ENCODE measurements around the gene CLASP1. TPM values are rescaled to one million over a fixed set of nuclear protein-coding genes. Genes with fewer than 3 reads are reported as not detected.

CLASP1 gene
- total RNA-seq, 2 donors from 2014 or later: 87.0 to 88.3 TPM

DNA sequence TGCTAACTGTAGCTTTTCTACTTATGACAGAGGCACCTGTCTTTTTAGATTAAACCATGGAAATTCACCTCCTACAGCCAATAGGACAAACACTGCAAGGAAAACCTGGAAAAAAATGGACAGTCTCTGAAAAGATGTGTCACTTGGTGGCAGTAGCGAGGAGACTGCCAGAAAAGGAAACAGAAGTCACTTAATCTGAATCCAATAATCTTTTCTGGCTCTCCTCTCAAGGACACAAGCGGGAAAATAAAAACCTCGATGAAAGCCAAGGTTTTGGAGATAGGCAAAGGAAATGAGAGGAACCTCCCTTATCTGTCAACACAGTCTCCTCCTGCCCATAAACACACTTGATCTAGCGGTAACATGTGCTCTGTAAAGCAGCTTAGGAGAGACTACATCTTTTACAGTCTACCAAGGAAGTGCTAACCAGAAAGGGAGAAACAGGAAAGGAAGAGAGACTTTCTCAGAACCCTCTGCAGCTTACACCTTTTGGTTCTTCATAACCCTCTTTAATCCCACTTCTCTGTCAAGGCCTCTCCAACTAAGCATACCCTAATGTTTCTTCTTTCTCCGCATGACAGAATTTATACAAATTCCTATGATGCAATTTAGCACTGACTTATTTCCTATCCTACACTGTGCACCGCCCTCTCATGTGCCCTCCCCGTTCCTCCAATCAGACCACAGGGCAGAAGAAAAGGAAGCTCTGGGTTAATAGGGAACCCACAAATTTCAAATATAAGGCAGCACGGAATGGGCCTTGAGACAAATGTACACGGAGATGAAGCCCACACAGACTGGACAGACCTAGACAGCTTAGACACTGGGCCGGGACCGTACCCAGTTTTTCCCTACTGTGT, 52.8 kb downstream of the CLASP1 start:
- no peaks in the 10 kb centered on the region for H3K36me3 ChIP-seq (ENCODE audit: control insufficient read depth, insufficient read depth, low read length)
- DNase-seq: peak; percentile 70
- H3K27me3 Mint-ChIP-seq (ENCODE audit: insufficient read depth): no peaks in the 10 kb centered on the region
- peaks cover 14% of the 10 kb centered on the region for H3K36me3 Mint-ChIP-seq (ENCODE audit: low read depth)
- H3K9me3 ChIP-seq (ENCODE audit: control insufficient read depth, low read length): no peaks in the 10 kb centered on the region
- H3K9ac ChIP-seq (ENCODE audit: extremely low read depth, low read length, poor library complexity, severe bottlenecking): no peak overlapping the region
- peak overlapping the region; percentile 83 for H3K27ac Mint-ChIP-seq
- H3K4me3 ChIP-seq (ENCODE audit: low read length): peak overlapping the region; percentile 64
- no peaks in the 10 kb centered on the region for H3K27me3 ChIP-seq (ENCODE audit: control insufficient read depth, insufficient read depth, low read length, poor library complexity, severe bottlenecking)
- H3K4me3 Mint-ChIP-seq: no peak overlapping the region
- H3K4me1 ChIP-seq (ENCODE audit: control insufficient read depth, insufficient read depth, low read length): peaks cover 11% of the 10 kb centered on the region
- H3K4me1 Mint-ChIP-seq: peaks cover 37% of the 10 kb centered on the region
- TF ChIP-seq CTCF (conservative IDR thresholded peaks at IDR 0.05): peak; percentile 70
- no peaks in the 10 kb centered on the region for H3K9me3 Mint-ChIP-seq
- 84 to 91% methylated on average over 8 to 11 of the region's 11 CpGs for WGBS, 2 experiments (ENCODE audit: insufficient coverage in 1 of 2, insufficient read length in 1 of 2)
- H3K27ac ChIP-seq (ENCODE audit: low read depth, low read length): peak overlapping the region; percentile 1

DNA sequence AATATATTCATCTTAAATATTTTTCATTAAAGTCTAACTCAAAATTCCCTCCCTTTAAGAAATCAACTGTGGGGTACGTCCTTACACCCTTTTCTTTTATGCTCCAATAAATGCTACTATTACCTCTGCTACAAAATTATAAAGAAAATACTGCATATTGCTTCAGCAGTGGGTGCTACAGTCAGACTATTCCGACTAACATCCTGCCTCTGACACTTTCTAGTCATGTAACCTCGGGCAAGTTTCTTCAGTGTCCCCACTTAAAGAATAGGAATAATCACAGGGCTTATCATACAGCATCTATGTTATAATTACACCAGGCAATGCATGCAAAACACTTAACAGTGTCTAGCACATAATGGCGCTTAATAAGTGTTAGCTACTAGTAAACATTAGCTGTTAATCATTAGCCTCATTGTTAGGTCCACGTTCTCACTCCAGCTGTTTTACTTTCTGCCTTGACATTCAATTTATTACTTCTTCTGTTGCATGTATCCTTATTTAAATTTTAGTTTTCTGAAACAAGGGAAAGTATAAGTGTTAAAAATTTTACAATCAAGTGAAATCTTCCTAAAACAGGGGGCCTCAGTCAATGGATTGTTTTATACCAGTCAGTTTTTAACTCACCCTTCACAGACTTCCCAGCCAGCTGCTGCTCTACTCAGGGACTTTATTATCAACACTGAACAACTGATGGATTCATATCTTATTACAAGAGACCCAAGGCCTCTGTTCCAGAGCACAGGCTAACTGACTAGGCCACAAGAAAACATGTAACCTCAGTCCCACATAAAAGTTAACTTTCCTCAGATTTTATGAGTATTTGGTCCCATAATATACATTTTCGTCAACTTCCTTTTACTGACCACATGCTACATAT, 54.0 kb downstream of the CLASP1 start:
- Histone ChIP-seq H3K9ac (ENCODE audit: extremely low read depth, low read length, poor library complexity, severe bottlenecking) (peak overlapping the region; percentile 16), H3K36me3 (ENCODE audit: control insufficient read depth, insufficient read depth, low read length) (no peaks in the 10 kb centered on the region), H3K4me1 (ENCODE audit: control insufficient read depth, insufficient read depth, low read length) (peaks cover 11% of the 10 kb centered on the region), H3K4me3 (ENCODE audit: low read length) (peak overlapping the region; percentile 64), H3K27me3 (ENCODE audit: control insufficient read depth, insufficient read depth, low read length, poor library complexity, severe bottlenecking) (no peaks in the 10 kb centered on the region), H3K27ac (ENCODE audit: low read depth, low read length) (no peak overlapping the region), H3K9me3 (ENCODE audit: control insufficient read depth, low read length) (no peaks in the 10 kb centered on the region)
- Mint-ChIP-seq H3K36me3 (ENCODE audit: low read depth) (peaks cover 5% of the 10 kb centered on the region), H3K27me3 (ENCODE audit: insufficient read depth) (no peaks in the 10 kb centered on the region), H3K4me1 (peaks cover 37% of the 10 kb centered on the region), H3K9me3 (no peaks in the 10 kb centered on the region), H3K27ac (peak overlapping the region; percentile 83), H3K4me3 (peak overlapping the region; percentile 20)
- no peak for DNase-seq
- TF ChIP-seq CTCF (conservative IDR thresholded peaks at IDR 0.05): no peak
- 74 to 75% methylated on average over 6 of the region's 6 CpGs for WGBS, 2 experiments (ENCODE audit: insufficient coverage in 1 of 2, insufficient read length in 1 of 2)

GRCh38 chr2:121591199-121591598, 58.1 kb downstream of the CLASP1 start:
- Mint-ChIP-seq H3K4me3 (no peak overlapping the region), H3K4me1 (peaks cover 20% of the 10 kb centered on the region), H3K27me3 (ENCODE audit: insufficient read depth) (no peaks in the 10 kb centered on the region), H3K9me3 (no peaks in the 10 kb centered on the region), H3K27ac (no peak overlapping the region), H3K36me3 (ENCODE audit: low read depth) (peaks cover 12% of the 10 kb centered on the region)
- peaks cover 7% of the 10 kb centered on the region for H3K4me1 ChIP-seq (ENCODE audit: control insufficient read depth, insufficient read depth, low read length)
- H3K9ac ChIP-seq (ENCODE audit: extremely low read depth, low read length, poor library complexity, severe bottlenecking): no peak overlapping the region
- DNase-seq: no peak
- no peak overlapping the region for H3K27ac ChIP-seq (ENCODE audit: low read depth, low read length)
- no peaks in the 10 kb centered on the region for H3K9me3 ChIP-seq (ENCODE audit: control insufficient read depth, low read length)
- no peaks in the 10 kb centered on the region for H3K27me3 ChIP-seq (ENCODE audit: control insufficient read depth, insufficient read depth, low read length, poor library complexity, severe bottlenecking)
- H3K4me3 ChIP-seq (ENCODE audit: low read length): no peak overlapping the region
- peaks cover 9% of the 10 kb centered on the region for H3K36me3 ChIP-seq (ENCODE audit: control insufficient read depth, insufficient read depth, low read length)
- 96 to 97% methylated on average over 3 of the region's 3 CpGs for WGBS, 2 experiments (ENCODE audit: insufficient coverage in 1 of 2, insufficient read length in 1 of 2)
- no peak for TF ChIP-seq CTCF (conservative IDR thresholded peaks at IDR 0.05)
